Measurements from ENCODE around the gene BATF3.

The BATF3 gene

DNA sequence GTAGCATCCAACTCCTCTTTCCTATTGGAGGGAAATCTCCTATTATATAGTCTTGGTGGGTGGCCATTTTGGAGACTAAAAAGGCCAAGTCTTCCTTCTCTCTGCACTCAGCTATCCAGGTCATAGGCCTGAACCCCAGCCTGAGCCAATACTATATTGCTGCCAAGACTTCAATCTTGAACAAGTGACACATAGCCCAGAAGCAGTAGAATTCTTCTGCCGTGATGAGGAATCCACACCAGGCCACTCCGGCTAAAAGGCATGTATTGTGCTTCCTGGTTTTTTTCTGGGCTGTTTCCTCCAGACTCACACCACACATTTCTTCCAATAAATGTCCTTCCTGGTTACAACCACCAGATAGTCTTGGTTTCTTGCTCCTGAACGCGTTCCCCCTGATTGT, 48.1 kb downstream of the BATF3 start:
- no peak overlapping the region for H3K4me3 ChIP-seq (ENCODE audit: low read depth in 1 of 2, low read length in 1 of 2)
- no peaks in the 10 kb centered on the region for H3K9me3 ChIP-seq
- H3K4me1 ChIP-seq (ENCODE audit: control insufficient read depth in 1 of 2, insufficient read depth in 1 of 2, low read depth in 1 of 2, low read length in 1 of 2) = no peaks in the 10 kb centered on the region
- H3K27ac ChIP-seq = no peak overlapping the region
- TF ChIP-seq, protein P1, sequence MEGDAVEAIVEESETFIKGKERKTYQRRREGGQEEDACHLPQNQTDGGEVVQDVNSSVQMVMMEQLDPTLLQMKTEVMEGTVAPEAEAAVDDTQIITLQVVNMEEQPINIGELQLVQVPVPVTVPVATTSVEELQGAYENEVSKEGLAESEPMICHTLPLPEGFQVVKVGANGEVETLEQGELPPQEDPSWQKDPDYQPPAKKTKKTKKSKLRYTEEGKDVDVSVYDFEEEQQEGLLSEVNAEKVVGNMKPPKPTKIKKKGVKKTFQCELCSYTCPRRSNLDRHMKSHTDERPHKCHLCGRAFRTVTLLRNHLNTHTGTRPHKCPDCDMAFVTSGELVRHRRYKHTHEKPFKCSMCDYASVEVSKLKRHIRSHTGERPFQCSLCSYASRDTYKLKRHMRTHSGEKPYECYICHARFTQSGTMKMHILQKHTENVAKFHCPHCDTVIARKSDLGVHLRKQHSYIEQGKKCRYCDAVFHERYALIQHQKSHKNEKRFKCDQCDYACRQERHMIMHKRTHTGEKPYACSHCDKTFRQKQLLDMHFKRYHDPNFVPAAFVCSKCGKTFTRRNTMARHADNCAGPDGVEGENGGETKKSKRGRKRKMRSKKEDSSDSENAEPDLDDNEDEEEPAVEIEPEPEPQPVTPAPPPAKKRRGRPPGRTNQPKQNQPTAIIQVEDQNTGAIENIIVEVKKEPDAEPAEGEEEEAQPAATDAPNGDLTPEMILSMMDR (IDR thresholded peaks at IDR 0.05) = no peak
- no peaks in the 10 kb centered on the region for H3K36me3 ChIP-seq
- no peaks in the 10 kb centered on the region for H3K27me3 ChIP-seq

GRCh38 chr1:212650228-212650627, 49.4 kb downstream of the BATF3 start:
- TF ChIP-seq, protein P1 (IDR thresholded peaks at IDR 0.05) = no peak
- H3K4me3 ChIP-seq (ENCODE audit: low read depth in 1 of 2, low read length in 1 of 2) = no peak overlapping the region
- H3K27me3 ChIP-seq = no peaks in the 10 kb centered on the region
- no peaks in the 10 kb centered on the region for H3K36me3 ChIP-seq
- no peak overlapping the region for H3K27ac ChIP-seq
- H3K4me1 ChIP-seq (ENCODE audit: control insufficient read depth in 1 of 2, insufficient read depth in 1 of 2, low read depth in 1 of 2, low read length in 1 of 2) = no peaks in the 10 kb centered on the region
- no peaks in the 10 kb centered on the region for H3K9me3 ChIP-seq

GRCh38 chr1:212649020-212649419, 50.6 kb downstream of the BATF3 start:
- Histone ChIP-seq H3K27me3 (no peaks in the 10 kb centered on the region), H3K4me1 (ENCODE audit: control insufficient read depth in 1 of 2, insufficient read depth in 1 of 2, low read depth in 1 of 2, low read length in 1 of 2) (no peaks in the 10 kb centered on the region), H3K9me3 (no peaks in the 10 kb centered on the region), H3K27ac (no peak overlapping the region), H3K4me3 (ENCODE audit: low read depth in 1 of 2, low read length in 1 of 2) (no peak overlapping the region), H3K36me3 (no peaks in the 10 kb centered on the region)
- TF ChIP-seq, protein P1 (IDR thresholded peaks at IDR 0.05) = no peak

- H3K9me3 ChIP-seq = no peaks in the 10 kb centered on the region
- no peaks in the 10 kb centered on the region for H3K27me3 ChIP-seq
- H3K4me1 ChIP-seq (ENCODE audit: control insufficient read depth in 1 of 2, insufficient read depth in 1 of 2, low read depth in 1 of 2, low read length in 1 of 2) = no peaks in the 10 kb centered on the region
- H3K36me3 ChIP-seq = no peaks in the 10 kb centered on the region
- no peak overlapping the region for H3K4me3 ChIP-seq (ENCODE audit: low read depth in 1 of 2, low read length in 1 of 2)
- H3K27ac ChIP-seq = no peak overlapping the region
- TF ChIP-seq, protein P1 (IDR thresholded peaks at IDR 0.05) = no peak
Observed at GRCh38 chr1:212648431-212648830, 51.2 kb downstream of the BATF3 start.

GRCh38 chr1:212647004-212647403, 52.6 kb downstream of the BATF3 start:
- Histone ChIP-seq H3K9me3 (no peaks in the 10 kb centered on the region), H3K4me3 (ENCODE audit: low read depth in 1 of 2, low read length in 1 of 2) (no peak overlapping the region), H3K27me3 (no peaks in the 10 kb centered on the region), H3K27ac (no peak overlapping the region), H3K36me3 (no peaks in the 10 kb centered on the region), H3K4me1 (ENCODE audit: control insufficient read depth in 1 of 2, insufficient read depth in 1 of 2, low read depth in 1 of 2, low read length in 1 of 2) (no peaks in the 10 kb centered on the region)
- TF ChIP-seq, protein P1 (IDR thresholded peaks at IDR 0.05) = no peak

- no peaks in the 10 kb centered on the region for H3K36me3 ChIP-seq
- TF ChIP-seq, protein P1 (IDR thresholded peaks at IDR 0.05) = no peak
Observed at GRCh38 chr1:212646588-212646987, 53.1 kb downstream of the BATF3 start.

More at GRCh38 chr1:212646588-212646987, 53.1 kb downstream of the BATF3 start:
- Histone ChIP-seq H3K4me3 (ENCODE audit: low read depth in 1 of 2, low read length in 1 of 2) (no peak overlapping the region), H3K27ac (no peak overlapping the region), H3K9me3 (no peaks in the 10 kb centered on the region), H3K4me1 (ENCODE audit: control insufficient read depth in 1 of 2, insufficient read depth in 1 of 2, low read depth in 1 of 2, low read length in 1 of 2) (no peaks in the 10 kb centered on the region), H3K27me3 (no peaks in the 10 kb centered on the region)

Data from neutrophil (primary cell).